Stomach (tissue), 9 donors: ENCODE results near the gene CTIF. TPM values are rescaled to one million over a fixed set of nuclear protein-coding genes. Genes with fewer than 3 reads are reported as not detected.

ENCODE experiments used
- DNase-seq, 2 donors: peaks; one replicate each; pipeline versions ENCODE4 v3.0.0 to v3.0.0-alpha.2; 2013 to 2019
- H3K27ac ChIP-seq, 5 donors: fragments of 200-600 bp in 4 of 5; sonication (generic) in 4 of 5; one replicate each; pipeline ENCODE4 v1.5.1; 2013 to 2019; ENCODE audit warnings: mild to moderate bottlenecking in 1 of 5, moderate library complexity in 1 of 5
- H3K27me3 ChIP-seq, 3 donors: fragments of 200-600 bp; sonication (generic); one replicate each; pipeline ENCODE4 v1.5.1; 2017 to 2019; ENCODE audit warnings: mixed run types in 1 of 3
- H3K36me3 ChIP-seq, 4 donors: fragments of 200-600 bp; sonication (generic); 1 replicate in 3 of 4; 2 replicates in 1 of 4; pipeline ENCODE4 v1.5.1; 2016 to 2019
- H3K4me1 ChIP-seq, 4 donors: fragments of 200-600 bp; sonication (generic); one replicate each; pipeline ENCODE4 v1.5.1; 2016 to 2019
- H3K4me3 ChIP-seq, 4 donors: fragments of 200-600 bp; sonication (generic) in 3 of 4; one replicate each; pipeline ENCODE4 v1.5.1; 2016 to 2019; ENCODE audit warnings: mild to moderate bottlenecking in 1 of 4
- H3K9me3 ChIP-seq, 4 donors: fragments of 200-600 bp; sonication (generic); one replicate each; pipeline ENCODE4 v1.5.1; 2016 to 2019
- EP300 ChIP-seq: sonication (generic); formaldehyde crosslinking; IDR thresholded peaks from one replicate; pipeline ENCODE4 v1.6.1; 2017; ENCODE audit warnings: antibody characterized with exemption
- POLR2A ChIP-seq, 4 donors: fragments of 450-650 bp; IDR thresholded peaks; one replicate each; pipeline ENCODE4 v1.6.1; 2016; ENCODE audit warnings: antibody characterized with exemption in 4 of 4, control low read depth in 2 of 4, mild to moderate bottlenecking in 1 of 4, moderate library complexity in 1 of 4
- POLR2AphosphoS5 ChIP-seq, 3 donors: sonication (generic); formaldehyde crosslinking; IDR thresholded peaks; one replicate each; pipeline ENCODE4 v1.6.1; 2016; ENCODE audit warnings: antibody characterized with exemption in 3 of 3
- WGBS, 5 donors: extraction: QIAGEN DNeasy Blood & Tissue Kit in 3 of 5; methylation state at CpG; one replicate each; pipeline versions ENCODE4 v1.1.5 to v1.1.7; 2013 to 2018; 5-methylcytosine and 5-hydroxymethylcytosine counted together
- intact Hi-C: fragments of 100-400 bp; cut with DNase I; formaldehyde crosslinking; loops from one replicate; pipeline ENCODE4 v1.15.1; 2023; ENCODE audit warnings: low total_unique reads
- polyA plus RNA-seq, 3 donors: library from polyadenylated mRNA; stranded (reverse); fragments of 200-250 nt; gene quantifications; one replicate each; pipeline ENCODE4 v1.2.3, GENCODE V29; 2013
- total RNA-seq, 5 donors: library from RNA; depleted of rRNA; stranded (reverse); fragments of >200 nt; gene quantifications; one replicate each; pipeline versions ENCODE4 v1.1.0 to v1.2.3, GENCODE V29; 2014 to 2016
- TF ChIP-seq, protein P1 (sequence below), 7 experiments: fragments of 450-650 bp in 4 of 7; fragments of 200-600 bp in 3 of 7; sonication (generic) in 3 of 7; IDR thresholded peaks; one replicate each; pipeline ENCODE4 v1.5.1; 2016 to 2019; ENCODE audit warnings: antibody characterized with exemption in 7 of 7, control low read depth in 2 of 7, mild to moderate bottlenecking in 1 of 7
- donor health status: healthy with polysubstance abuse.
- donor health status: Bipolar disorder and iron deficiency.
- donor health status: healthy.

Gene CTIF
- total and polyA plus RNA-seq, 8 donors: 16.3 to 105 (median 30.3) TPM

DNA sequence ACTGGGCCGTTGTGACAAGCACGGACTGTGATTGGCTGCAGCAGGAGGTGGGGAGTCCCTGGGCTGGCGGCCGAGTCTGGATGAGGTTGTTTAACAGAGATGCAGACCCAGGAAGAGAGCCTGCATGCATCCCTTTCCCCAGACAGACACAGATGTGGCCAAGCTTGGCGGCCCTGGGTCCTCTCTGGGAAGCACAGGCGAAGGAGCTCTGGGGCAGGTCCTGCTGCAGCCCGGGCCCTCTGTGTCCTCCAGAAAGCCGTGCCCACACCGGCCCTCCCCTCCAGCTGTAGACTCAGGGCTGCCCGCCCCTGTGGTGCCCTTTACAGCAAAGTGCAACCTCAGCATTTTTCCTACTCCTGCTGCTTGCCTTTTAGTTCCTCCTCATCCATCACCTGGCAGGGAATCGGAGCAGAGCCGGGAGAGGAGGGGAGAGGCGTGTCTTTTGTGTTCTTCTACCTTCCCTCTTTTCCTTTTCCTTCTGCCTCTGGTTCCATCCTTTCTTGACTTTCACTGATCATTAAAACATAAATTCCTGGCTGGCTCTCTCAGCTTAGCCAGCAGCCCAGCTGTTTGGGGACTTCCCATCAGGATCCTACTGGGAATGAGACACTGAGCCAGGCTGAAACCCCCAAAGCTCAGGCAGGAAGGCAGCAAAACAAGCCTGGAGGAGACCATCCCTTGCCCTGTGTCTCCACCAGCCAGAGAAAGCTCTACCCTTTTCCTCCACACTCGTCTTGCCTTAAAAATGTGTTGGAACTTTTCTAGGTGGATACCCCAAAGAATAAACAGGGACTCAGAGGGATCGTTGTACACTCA is 75.0 kb downstream of the CTIF start:
- intact Hi-C loops: no loop called here
- TF ChIP-seq EP300: no peak
- TF ChIP-seq POLR2AphosphoS5 (IDR thresholded peaks at IDR 0.05): no peak
- peak in 1 of 2 donors; percentile 76 for DNase-seq
- no peak overlapping the region for H3K4me3 ChIP-seq
- H3K4me1 ChIP-seq: peaks cover 15 to 57% (median 33%) of the 10 kb centered on the region in 4 donors
- no peaks in the 10 kb centered on the region for H3K27me3 ChIP-seq
- H3K27ac ChIP-seq: peak overlapping the region in 3 of 5 donors; percentile 49 to 65 (median 55)
- WGBS, 5 donors: 65 to 83% (median 71%) methylated on average over 15 of the region's 15 CpGs
- H3K36me3 ChIP-seq: no peaks in the 10 kb centered on the region
- no peaks in the 10 kb centered on the region for H3K9me3 ChIP-seq

DNA sequence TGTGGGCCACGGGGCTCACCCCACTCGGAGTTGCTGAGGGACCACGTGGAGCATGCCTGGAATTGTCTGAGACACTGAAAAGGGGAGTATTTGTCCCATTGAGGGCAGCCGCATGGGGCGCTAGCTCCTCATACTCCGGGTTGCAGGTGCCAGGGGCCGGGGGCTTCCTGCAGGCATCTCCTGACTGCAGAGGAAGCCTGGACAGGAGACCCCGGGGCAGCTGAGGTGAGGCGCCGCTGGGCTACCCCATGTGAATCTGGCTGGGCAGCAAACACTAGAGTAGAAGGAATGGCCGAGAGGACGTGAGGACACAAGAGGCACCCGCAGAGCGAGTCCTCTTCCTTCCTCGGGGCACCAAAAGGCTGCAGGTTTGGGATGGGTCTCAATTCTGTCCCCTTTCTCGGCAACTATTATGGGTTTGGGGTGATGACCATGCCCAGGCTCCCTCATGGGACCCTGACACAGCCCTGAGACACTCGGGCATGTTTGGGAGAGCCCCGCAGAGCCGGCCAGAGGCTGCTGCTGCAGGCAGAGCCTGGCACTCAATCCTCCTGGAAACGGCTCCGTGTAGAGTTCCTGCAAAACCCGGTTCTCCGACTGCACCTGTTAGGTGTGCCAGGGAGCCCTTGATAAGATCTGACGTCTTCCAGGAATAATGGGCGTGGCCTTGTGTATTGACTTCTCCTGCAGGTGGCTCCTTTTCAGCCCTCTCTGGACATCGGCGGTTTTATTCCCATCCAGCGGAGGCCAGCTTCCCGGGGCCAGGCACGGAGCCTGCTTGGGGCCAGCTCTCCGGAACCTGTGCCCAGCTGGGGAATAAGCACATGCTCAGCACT is 77.0 kb downstream of the CTIF start:
- Histone ChIP-seq H3K27ac (no peak overlapping the region), H3K4me1 (peaks cover 15 to 49% (median 33%) of the 10 kb centered on the region in 4 donors), H3K4me3 (no peak overlapping the region), H3K36me3 (peaks cover 0 to 16% (median 16%) of the 10 kb centered on the region in 4 donors), H3K9me3 (no peaks in the 10 kb centered on the region), H3K27me3 (no peaks in the 10 kb centered on the region)
- intact Hi-C loops: no loop called here
- 51 to 67% (median 62%) methylated on average over 27 to 31 of the region's 31 CpGs for WGBS, 5 donors
- DNase-seq: peak; percentile 83 to 86
- TF ChIP-seq POLR2A (IDR thresholded peaks at IDR 0.05) (no peak), POLR2AphosphoS5 (IDR thresholded peaks at IDR 0.05) (peak in 1 of 3 donors; percentile 56)

DNA sequence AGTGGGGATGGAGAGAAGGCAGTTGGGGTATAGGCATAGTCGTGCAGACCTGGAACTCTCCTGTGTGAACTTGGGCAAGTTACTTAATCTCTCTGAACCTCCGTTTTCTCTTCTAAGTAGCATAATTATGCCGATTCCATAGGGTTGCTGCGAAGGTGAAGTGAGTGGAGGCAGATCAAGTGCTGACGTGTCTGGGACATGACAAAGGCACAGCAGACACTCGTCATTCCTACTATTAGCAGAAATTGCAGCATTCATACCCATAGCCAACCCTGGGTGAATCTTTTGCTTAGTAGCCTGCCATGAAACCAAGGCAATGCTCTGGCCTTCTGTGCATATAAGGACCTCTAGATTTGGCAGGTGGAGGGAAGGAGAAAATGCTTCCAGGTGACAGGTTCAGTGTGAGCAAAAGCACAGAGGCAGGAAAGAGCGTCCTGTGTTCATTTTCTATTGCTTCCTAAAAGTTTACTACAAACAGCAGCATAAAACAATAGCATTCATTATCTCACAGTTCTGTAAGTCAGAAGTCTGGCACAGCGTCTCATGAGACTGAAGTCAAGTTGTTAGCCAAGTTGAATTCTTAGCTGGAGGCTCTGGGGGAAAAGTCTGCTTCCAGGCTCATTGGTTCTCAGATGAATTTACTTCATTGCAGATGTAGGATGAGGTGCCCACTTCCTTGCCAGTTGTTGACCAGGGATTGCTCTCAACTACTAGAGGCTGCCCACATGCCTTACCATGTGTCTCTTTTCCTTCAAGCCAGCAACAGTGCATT is 77.8 kb downstream of the CTIF start:
- no peak overlapping the region for H3K27ac ChIP-seq
- no peak for TF ChIP-seq POLR2AphosphoS5 (IDR thresholded peaks at IDR 0.05)
- TF ChIP-seq, protein P1, sequence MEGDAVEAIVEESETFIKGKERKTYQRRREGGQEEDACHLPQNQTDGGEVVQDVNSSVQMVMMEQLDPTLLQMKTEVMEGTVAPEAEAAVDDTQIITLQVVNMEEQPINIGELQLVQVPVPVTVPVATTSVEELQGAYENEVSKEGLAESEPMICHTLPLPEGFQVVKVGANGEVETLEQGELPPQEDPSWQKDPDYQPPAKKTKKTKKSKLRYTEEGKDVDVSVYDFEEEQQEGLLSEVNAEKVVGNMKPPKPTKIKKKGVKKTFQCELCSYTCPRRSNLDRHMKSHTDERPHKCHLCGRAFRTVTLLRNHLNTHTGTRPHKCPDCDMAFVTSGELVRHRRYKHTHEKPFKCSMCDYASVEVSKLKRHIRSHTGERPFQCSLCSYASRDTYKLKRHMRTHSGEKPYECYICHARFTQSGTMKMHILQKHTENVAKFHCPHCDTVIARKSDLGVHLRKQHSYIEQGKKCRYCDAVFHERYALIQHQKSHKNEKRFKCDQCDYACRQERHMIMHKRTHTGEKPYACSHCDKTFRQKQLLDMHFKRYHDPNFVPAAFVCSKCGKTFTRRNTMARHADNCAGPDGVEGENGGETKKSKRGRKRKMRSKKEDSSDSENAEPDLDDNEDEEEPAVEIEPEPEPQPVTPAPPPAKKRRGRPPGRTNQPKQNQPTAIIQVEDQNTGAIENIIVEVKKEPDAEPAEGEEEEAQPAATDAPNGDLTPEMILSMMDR (IDR thresholded peaks at IDR 0.05): no peak
- no peak for TF ChIP-seq EP300
- TF ChIP-seq POLR2A (IDR thresholded peaks at IDR 0.05): no peak
- H3K9me3 ChIP-seq: no peaks in the 10 kb centered on the region
- intact Hi-C loops: no loop called here
- DNase-seq: peak in 1 of 2 donors; percentile 46
- 73 to 80% (median 76%) methylated on average over 8 of the region's 8 CpGs for WGBS, 5 donors
- H3K27me3 ChIP-seq: no peaks in the 10 kb centered on the region
- no peak overlapping the region for H3K4me3 ChIP-seq
- H3K36me3 ChIP-seq: peaks cover 0 to 25% (median 23%) of the 10 kb centered on the region in 4 donors
- H3K4me1 ChIP-seq: peaks cover 15 to 46% (median 32%) of the 10 kb centered on the region in 4 donors

DNA sequence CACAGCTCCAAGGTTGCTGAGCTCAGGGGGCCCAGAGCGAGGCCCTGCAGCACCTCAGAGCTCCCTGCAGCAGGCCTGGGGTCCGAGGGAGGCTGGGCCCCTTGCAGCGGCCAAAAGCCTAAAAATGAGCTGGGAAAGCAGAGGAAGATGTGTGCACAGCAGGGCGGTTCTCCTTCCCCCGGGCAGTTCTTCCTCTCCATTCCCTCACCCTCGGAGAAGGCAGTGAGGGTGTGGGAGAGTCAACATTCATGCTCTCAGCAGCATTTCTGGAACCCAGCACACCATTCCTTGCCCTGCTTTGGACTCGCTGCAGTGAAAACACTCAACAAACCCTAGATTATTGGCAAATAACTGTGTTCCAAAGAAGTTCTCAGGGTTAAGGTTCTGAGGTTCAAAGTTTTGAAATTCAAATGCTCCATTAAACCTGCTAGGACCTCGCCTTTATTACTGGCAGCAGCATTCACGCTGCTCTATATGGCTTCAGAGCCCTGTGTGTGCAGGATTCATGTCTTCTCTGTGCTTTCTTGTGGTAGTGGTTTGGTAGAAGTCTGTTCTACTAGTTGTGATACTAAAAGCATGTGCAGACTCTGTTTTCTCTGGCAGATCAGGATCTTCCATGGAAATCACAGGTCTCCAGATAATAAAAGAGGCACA is 79.1 kb downstream of the CTIF start:
- Histone ChIP-seq H3K4me1 (peaks cover 15 to 44% (median 31%) of the 10 kb centered on the region in 4 donors), H3K27ac (no peak overlapping the region), H3K27me3 (no peaks in the 10 kb centered on the region), H3K36me3 (peaks cover 0 to 29% (median 24%) of the 10 kb centered on the region in 4 donors), H3K9me3 (no peaks in the 10 kb centered on the region), H3K4me3 (no peak overlapping the region)
- WGBS, 5 donors: 74 to 83% (median 79%) methylated on average over 9 of the region's 9 CpGs
- intact Hi-C loops: no loop called here
- TF ChIP-seq EP300 (no peak), POLR2A (IDR thresholded peaks at IDR 0.05) (no peak), POLR2AphosphoS5 (IDR thresholded peaks at IDR 0.05) (no peak)
- TF ChIP-seq, protein P1 (IDR thresholded peaks at IDR 0.05): no peak
- no peak for DNase-seq
